HEK293T (cell line): Measurements from ENCODE around the gene PRR20G.

Source experiments
- CTCF ChIA-PET: fragments of 350-600 bp; formaldehyde crosslinking; extraction: SDS; loops from one replicate; lab custom pipeline; 2021; ENCODE audit warnings: antibody characterized with exemption, inconsistent platforms; lab: Yijun Ruan, JAX
- POLR2A ChIA-PET: fragments of 350-600 bp; formaldehyde crosslinking; extraction: SDS; loops from one replicate; lab custom pipeline; 2020; ENCODE audit warnings: antibody characterized with exemption, inconsistent platforms; lab: Yijun Ruan, JAX
- DNase-seq: peaks from one replicate; pipeline ENCODE4 v3.0.0; 2012; ENCODE audit warnings: mixed read lengths; ENCODE audit errors: extremely low spot score
- ARNT ChIP-seq: fragments of 450-650 bp; IDR thresholded peaks from 2 replicates; pipeline ENCODE4 v1.6.1; 2017; ENCODE audit warnings: mild to moderate bottlenecking
- BHLHE40 ChIP-seq: fragments of 450-650 bp; IDR thresholded peaks from 2 replicates; pipeline ENCODE4 v1.6.1; 2016; ENCODE audit warnings: mild to moderate bottlenecking, moderate library complexity, borderline replicate concordance
- CTBP1 ChIP-seq: fragments of 450-650 bp; IDR thresholded peaks from 2 replicates; pipeline ENCODE4 v1.6.1; 2016; ENCODE audit warnings: borderline replicate concordance
- ELF4 ChIP-seq: fragments of 450-650 bp; IDR thresholded peaks from 2 replicates; pipeline ENCODE4 v1.6.1; 2017; ENCODE audit warnings: antibody characterized with exemption
- FOXA1 ChIP-seq: fragments of 450-650 bp; IDR thresholded peaks from 2 replicates; pipeline ENCODE4 v1.6.1; 2016; ENCODE audit warnings: mild to moderate bottlenecking
- FOXK2 ChIP-seq: fragments of 450-650 bp; IDR thresholded peaks from 2 replicates; pipeline ENCODE4 v1.6.1; 2016; ENCODE audit warnings: mild to moderate bottlenecking
- FOXM1 ChIP-seq: fragments of 450-650 bp; IDR thresholded peaks from 2 replicates; pipeline ENCODE4 v1.6.1; 2017; ENCODE audit warnings: mild to moderate bottlenecking, borderline replicate concordance
- HDGF ChIP-seq: fragments of 450-650 bp; IDR thresholded peaks from 2 replicates; pipeline ENCODE4 v1.6.1; 2017; ENCODE audit warnings: antibody characterized with exemption, borderline replicate concordance
- L3MBTL2 ChIP-seq: fragments of 450-650 bp; conservative IDR thresholded peaks from 2 replicates; pipeline ENCODE4 v1.6.1; 2016; ENCODE audit warnings: mild to moderate bottlenecking
- LEF1 ChIP-seq: fragments of 450-650 bp; IDR thresholded peaks from 2 replicates; pipeline ENCODE4 v1.6.1; 2017; ENCODE audit warnings: mild to moderate bottlenecking, borderline replicate concordance
- NFRKB ChIP-seq: fragments of 450-650 bp; IDR thresholded peaks from 2 replicates; pipeline ENCODE4 v1.6.1; 2016; ENCODE audit warnings: mild to moderate bottlenecking, moderate library complexity
- PKNOX1 ChIP-seq: fragments of 450-650 bp; IDR thresholded peaks from 2 replicates; pipeline ENCODE4 v1.6.1; 2016
- SP1 ChIP-seq: fragments of 450-650 bp; IDR thresholded peaks from 2 replicates; pipeline ENCODE4 v1.6.1; 2017
- SUZ12 ChIP-seq: fragments of 450-650 bp; IDR thresholded peaks from 2 replicates; pipeline ENCODE4 v1.6.1; 2016; ENCODE audit warnings: mild to moderate bottlenecking
- TARDBP ChIP-seq: fragments of 450-650 bp; IDR thresholded peaks from 2 replicates; pipeline ENCODE4 v1.6.1; 2016
- ZNF384 ChIP-seq: fragments of 450-650 bp; IDR thresholded peaks from 2 replicates; pipeline ENCODE4 v1.6.1; 2016

PRR20G gene

GRCh38 chr3:127264794-127265514 lies 22.9 kb downstream of the PRR20G start:
- ChIA-PET POLR2A (no interaction called here), CTCF (no interaction called here)
- TF ChIP-seq SP1 (no peak), ARNT (no peak), CTBP1 (no peak), PKNOX1 (no peak), ZNF384 (no peak), NFRKB (no peak), FOXA1 (no peak), FOXM1 (no peak), SUZ12 (no peak), L3MBTL2 (no peak), TARDBP (no peak), FOXK2 (no peak), LEF1 (no peak)
- no peak for DNase-seq

GRCh38 chr3:127264292-127264691 lies 23.6 kb downstream of the PRR20G start:
- POLR2A ChIA-PET = no interaction called here
- no peak for DNase-seq
- TF ChIP-seq ARNT = no peak
- no peak for TF ChIP-seq TARDBP
- TF ChIP-seq LEF1 = no peak
- no peak for TF ChIP-seq NFRKB
- no peak for TF ChIP-seq L3MBTL2
- no peak for TF ChIP-seq FOXA1
- no peak for TF ChIP-seq SUZ12
- TF ChIP-seq SP1 = no peak
- TF ChIP-seq HDGF = no peak
- TF ChIP-seq ELF4 = no peak
- TF ChIP-seq FOXM1 = no peak
- TF ChIP-seq BHLHE40 = no peak
- no peak for TF ChIP-seq FOXK2
- TF ChIP-seq PKNOX1 = no peak
- no peak for TF ChIP-seq ZNF384
- TF ChIP-seq CTBP1 = no peak
- CTCF ChIA-PET = no interaction called here

GRCh38 chr3:127263586-127264231 lies 24.1 kb downstream of the PRR20G start:
- POLR2A ChIA-PET = no interaction called here
- CTCF ChIA-PET = no interaction called here
- no peak for TF ChIP-seq FOXK2
- TF ChIP-seq CTBP1 = no peak
- no peak for TF ChIP-seq BHLHE40
- TF ChIP-seq HDGF = no peak
- no peak for DNase-seq

DNA sequence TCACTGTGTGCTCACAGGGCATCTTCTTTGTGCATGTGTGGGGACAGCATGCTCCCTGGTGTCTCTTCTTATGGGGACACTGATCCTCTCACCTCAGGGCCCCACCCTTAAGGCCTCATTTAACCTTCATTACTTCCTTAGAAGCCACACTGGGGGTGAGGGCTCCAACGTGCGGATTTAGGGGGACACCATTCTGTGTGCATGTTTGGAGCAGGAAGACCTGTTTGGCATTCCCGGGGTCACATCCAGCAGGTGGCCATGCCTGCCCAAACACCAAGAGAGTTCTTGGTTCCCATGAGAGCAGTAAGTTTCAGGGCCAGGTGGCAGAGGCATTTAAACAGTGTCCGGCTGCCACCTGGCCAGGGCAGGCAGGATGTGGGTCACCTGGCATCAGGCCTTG lies 24.8 kb downstream of the PRR20G start:
- no peak for DNase-seq
- ChIA-PET POLR2A (no interaction called here), CTCF (no interaction called here)
- TF ChIP-seq ZNF384 = no peak
- no peak for TF ChIP-seq PKNOX1
- no peak for TF ChIP-seq SP1
- TF ChIP-seq TARDBP = no peak
- TF ChIP-seq FOXA1 = no peak
- no peak for TF ChIP-seq FOXM1
- TF ChIP-seq FOXK2 = no peak
- no peak for TF ChIP-seq NFRKB
- TF ChIP-seq ARNT = no peak
- TF ChIP-seq BHLHE40 = no peak
- TF ChIP-seq L3MBTL2 = no peak
- TF ChIP-seq LEF1 = no peak
- TF ChIP-seq CTBP1 = no peak
- no peak for TF ChIP-seq SUZ12
- no peak for TF ChIP-seq ELF4
- no peak for TF ChIP-seq HDGF

- ChIA-PET POLR2A (no interaction called here), CTCF (no interaction called here)
- TF ChIP-seq FOXA1 (no peak), NFRKB (no peak), FOXM1 (no peak), ZNF384 (no peak), ELF4 (no peak), CTBP1 (no peak), LEF1 (no peak), BHLHE40 (no peak), SUZ12 (no peak), FOXK2 (no peak), TARDBP (no peak)
- no peak for DNase-seq
Measured at GRCh38 chr3:127262533-127262932, 25.3 kb downstream of the PRR20G start.

DNA sequence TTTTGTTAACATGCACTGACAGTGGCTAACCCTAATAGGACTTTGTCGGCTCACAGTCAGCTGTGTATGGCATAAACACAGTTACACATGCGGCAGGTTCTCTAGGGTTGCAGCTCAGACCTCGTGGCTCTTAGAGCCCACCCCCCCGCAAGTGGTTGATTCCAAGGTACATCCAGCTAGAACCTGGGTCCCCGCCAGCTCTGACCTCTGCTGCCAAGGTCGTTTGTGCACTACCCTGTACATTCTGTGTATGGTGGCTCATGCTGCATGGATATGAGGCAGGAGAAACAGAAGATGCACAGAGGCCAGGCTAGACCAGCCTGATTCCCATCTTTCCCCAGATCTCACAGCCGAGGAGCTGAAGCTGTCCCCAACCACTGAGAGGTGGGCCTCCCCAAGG lies 25.9 kb downstream of the PRR20G start:
- CTCF ChIA-PET = no interaction called here
- no peak for DNase-seq
- TF ChIP-seq ZNF384 (no peak), L3MBTL2 (no peak)
- POLR2A ChIA-PET = no interaction called here
